Measurements from ENCODE around the gene MYH9.

GRCh38 chr22:36364255-36365019 is 23.3 kb downstream of the MYH9 start:
- TF ChIP-seq EZH2phosphoT487 (IDR thresholded peaks at IDR 0.05; ENCODE audit: borderline replicate concordance): no peak
- no peak for TF ChIP-seq EZH2 (IDR thresholded peaks at IDR 0.05)
- TF ChIP-seq CTCF (IDR thresholded peaks at IDR 0.05 in 2 of 3, conservative IDR thresholded peaks at IDR 0.05 in 1 of 3; ENCODE audit: borderline replicate concordance in 1 of 3, insufficient read depth in 1 of 3, low read depth in 2 of 3, low read length in 2 of 3): no peak
- no peak for TF ChIP-seq POLR2A (IDR thresholded peaks at IDR 0.05; ENCODE audit: borderline replicate concordance, extremely low read depth, insufficient read depth, insufficient read length)
- no peak for TF ChIP-seq SIN3A (IDR thresholded peaks at IDR 0.05; ENCODE audit: low read depth)
- TF ChIP-seq CBX3 (IDR thresholded peaks at IDR 0.05; ENCODE audit: low read depth): no peak

Measured in HCT116 (cell line).